ENCODE results near the gene SIGLEC1. TPM values are rescaled to one million over a fixed set of nuclear protein-coding genes. Genes with fewer than 3 reads are reported as not detected.

Gene SIGLEC1
- total RNA-seq, 1 experiment from 2014 or later, result not detected

DNA sequence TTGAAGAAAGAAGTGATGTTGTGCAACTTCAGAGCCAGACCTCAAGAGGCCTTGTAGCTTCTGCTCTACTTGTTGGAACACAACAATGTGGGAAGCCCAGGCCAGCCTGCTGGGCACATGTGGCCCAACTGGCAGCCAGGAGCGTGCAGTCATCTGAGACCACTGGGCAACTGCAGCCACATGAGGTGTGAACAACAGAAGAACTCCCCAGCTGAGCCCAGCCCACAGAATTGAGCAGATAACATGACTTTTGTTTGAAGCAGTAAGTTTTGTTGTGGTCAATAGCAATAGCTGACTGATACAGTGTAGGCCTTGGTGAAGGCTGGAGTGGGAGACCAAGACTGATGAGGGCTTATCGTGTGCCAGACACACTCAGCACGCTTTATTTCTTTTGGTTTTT is 22.0 kb downstream of the SIGLEC1 start:
- Histone ChIP-seq H3K9me2 (ENCODE audit: insufficient read depth) (no peaks in the 10 kb centered on the region), H2AFZ (no peak overlapping the region), H3K27me3 (ENCODE audit: insufficient read depth, low read depth) (peaks cover 18% of the 10 kb centered on the region; the same call in 1 of the 2 replicates), H3K79me2 (ENCODE audit: low read depth) (no peaks in the 10 kb centered on the region), H3K27ac (no peak overlapping the region), H3K4me1 (replicated peaks; ENCODE audit: insufficient read depth) (no peaks in the 10 kb centered on the region), H3K4me2 (no peak overlapping the region), H3F3A (ENCODE audit: insufficient read depth, low read depth) (no peaks in the 10 kb centered on the region), H3K9me3 (ENCODE audit: insufficient read depth, low read depth) (no peaks in the 10 kb centered on the region), H3K36me3 (ENCODE audit: low read depth) (no peaks in the 10 kb centered on the region), H4K20me1 (ENCODE audit: insufficient read depth) (no peaks in the 10 kb centered on the region), H3K4me3 (no peak overlapping the region)
- no peak for TF ChIP-seq EZH2 (IDR thresholded peaks at IDR 0.05; ENCODE audit: low read depth)
- TF ChIP-seq, protein P1, sequence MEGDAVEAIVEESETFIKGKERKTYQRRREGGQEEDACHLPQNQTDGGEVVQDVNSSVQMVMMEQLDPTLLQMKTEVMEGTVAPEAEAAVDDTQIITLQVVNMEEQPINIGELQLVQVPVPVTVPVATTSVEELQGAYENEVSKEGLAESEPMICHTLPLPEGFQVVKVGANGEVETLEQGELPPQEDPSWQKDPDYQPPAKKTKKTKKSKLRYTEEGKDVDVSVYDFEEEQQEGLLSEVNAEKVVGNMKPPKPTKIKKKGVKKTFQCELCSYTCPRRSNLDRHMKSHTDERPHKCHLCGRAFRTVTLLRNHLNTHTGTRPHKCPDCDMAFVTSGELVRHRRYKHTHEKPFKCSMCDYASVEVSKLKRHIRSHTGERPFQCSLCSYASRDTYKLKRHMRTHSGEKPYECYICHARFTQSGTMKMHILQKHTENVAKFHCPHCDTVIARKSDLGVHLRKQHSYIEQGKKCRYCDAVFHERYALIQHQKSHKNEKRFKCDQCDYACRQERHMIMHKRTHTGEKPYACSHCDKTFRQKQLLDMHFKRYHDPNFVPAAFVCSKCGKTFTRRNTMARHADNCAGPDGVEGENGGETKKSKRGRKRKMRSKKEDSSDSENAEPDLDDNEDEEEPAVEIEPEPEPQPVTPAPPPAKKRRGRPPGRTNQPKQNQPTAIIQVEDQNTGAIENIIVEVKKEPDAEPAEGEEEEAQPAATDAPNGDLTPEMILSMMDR (conservative IDR thresholded peaks at IDR 0.05), result no peak
- no TSS peak for BruUV-seq (replicated peaks)
- POLR2A ChIA-PET (ENCODE audit: unreplicated experiment), result no interaction called here
- DNase-seq, result no peak
- CTCF ChIA-PET, result no interaction called here
- intact Hi-C loops (cut with micrococcal nuclease; ENCODE audit: unreplicated experiment), result no loop called here

DNA sequence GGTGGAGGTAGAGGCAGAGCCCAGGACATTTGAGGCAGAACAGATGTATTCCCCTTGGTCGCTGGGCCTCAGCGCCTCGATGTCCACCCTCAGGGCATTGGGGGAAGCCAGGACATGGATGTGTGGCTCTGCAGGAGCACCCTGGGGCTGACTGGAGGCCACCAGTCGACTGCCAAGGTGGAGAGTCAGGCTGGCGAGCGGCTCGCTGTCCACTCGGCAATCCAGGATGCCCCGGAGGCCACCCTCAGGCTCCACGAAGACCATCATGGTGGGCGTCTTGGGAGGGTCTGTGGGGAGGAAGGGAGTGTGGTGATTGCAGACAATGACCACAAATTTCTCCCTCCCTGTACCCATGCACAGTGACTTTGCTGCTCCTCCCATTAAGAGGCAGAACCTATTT is 22.4 kb downstream of the SIGLEC1 start:
- Histone ChIP-seq H3K27me3 (ENCODE audit: insufficient read depth, low read depth) (peaks cover 18% of the 10 kb centered on the region; the same call in 1 of the 2 replicates), H3K9me2 (ENCODE audit: insufficient read depth) (no peaks in the 10 kb centered on the region), H3K27ac (no peak overlapping the region), H3K9me3 (ENCODE audit: insufficient read depth, low read depth) (no peaks in the 10 kb centered on the region), H3K36me3 (ENCODE audit: low read depth) (no peaks in the 10 kb centered on the region), H3K4me3 (no peak overlapping the region), H3K4me1 (replicated peaks; ENCODE audit: insufficient read depth) (no peaks in the 10 kb centered on the region), H3F3A (ENCODE audit: insufficient read depth, low read depth) (no peaks in the 10 kb centered on the region), H2AFZ (no peak overlapping the region), H4K20me1 (ENCODE audit: insufficient read depth) (no peaks in the 10 kb centered on the region), H3K4me2 (no peak overlapping the region), H3K79me2 (ENCODE audit: low read depth) (no peaks in the 10 kb centered on the region)
- ChIA-PET CTCF (no interaction called here), POLR2A (ENCODE audit: unreplicated experiment) (no interaction called here)
- DNase-seq, result no peak
- intact Hi-C loops (cut with micrococcal nuclease; ENCODE audit: unreplicated experiment), result no loop called here
- no peak for TF ChIP-seq EZH2 (IDR thresholded peaks at IDR 0.05; ENCODE audit: low read depth)
- TF ChIP-seq, protein P1 (conservative IDR thresholded peaks at IDR 0.05), result no peak
- no TSS peak for BruUV-seq (replicated peaks)

DNA sequence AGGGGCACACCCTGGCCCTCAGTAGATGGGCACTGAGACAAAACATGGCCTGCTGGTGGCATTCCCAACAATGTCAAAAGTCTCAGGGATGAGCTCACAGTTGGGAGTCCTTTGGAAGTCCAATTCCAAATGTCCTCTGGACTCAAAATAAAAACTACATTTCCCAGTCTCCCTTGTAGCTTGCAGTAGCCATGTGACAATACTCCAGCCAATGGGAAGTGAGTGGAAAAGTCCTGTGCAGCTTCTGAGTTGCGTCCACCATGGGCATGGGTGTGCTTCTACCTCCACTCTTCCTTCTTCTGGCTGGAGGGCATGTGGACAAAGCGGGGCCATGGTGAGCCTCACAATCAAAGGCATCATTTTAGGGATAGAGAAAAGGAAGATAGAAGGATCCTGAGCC is 24.7 kb downstream of the SIGLEC1 start:
- no peaks in the 10 kb centered on the region for H3F3A ChIP-seq (ENCODE audit: insufficient read depth, low read depth)
- H3K9me2 ChIP-seq (ENCODE audit: insufficient read depth), result no peaks in the 10 kb centered on the region
- BruUV-seq (replicated peaks), result no TSS peak
- no peak overlapping the region for H2AFZ ChIP-seq
- peaks cover 17% of the 10 kb centered on the region; the same call in 1 of the 2 replicates for H3K27me3 ChIP-seq (ENCODE audit: insufficient read depth, low read depth)
- no peaks in the 10 kb centered on the region for H4K20me1 ChIP-seq (ENCODE audit: insufficient read depth)
- no peak overlapping the region for H3K4me2 ChIP-seq
- peak in 1 of 2 experiments; percentile 33 for DNase-seq
- ChIA-PET CTCF (no interaction called here), POLR2A (ENCODE audit: unreplicated experiment) (interaction anchor here (0.6 kb wide), 1 partner anchor 411 kb away, joined by 3 read pairs; no protein-coding TSS in a partner anchor)
- no peaks in the 10 kb centered on the region for H3K36me3 ChIP-seq (ENCODE audit: low read depth)
- no peak overlapping the region for H3K4me3 ChIP-seq
- H3K4me1 ChIP-seq (replicated peaks; ENCODE audit: insufficient read depth), result no peaks in the 10 kb centered on the region
- H3K79me2 ChIP-seq (ENCODE audit: low read depth), result no peaks in the 10 kb centered on the region
- no peak overlapping the region for H3K27ac ChIP-seq
- intact Hi-C loops (cut with micrococcal nuclease; ENCODE audit: unreplicated experiment), result no loop called here
- TF ChIP-seq EZH2 (IDR thresholded peaks at IDR 0.05; ENCODE audit: low read depth), result no peak
- TF ChIP-seq, protein P1 (conservative IDR thresholded peaks at IDR 0.05), result no peak
- no peaks in the 10 kb centered on the region for H3K9me3 ChIP-seq (ENCODE audit: insufficient read depth, low read depth)

All from PC-9 (cell line).